Muscle of back (tissue), 11 donors: Measurements from ENCODE around the gene KIT. TPM values are rescaled to one million over a fixed set of nuclear protein-coding genes. Genes with fewer than 3 reads are reported as not detected.

Source experiments
- DNase-seq, 3 donors: peaks; one replicate each; pipeline versions ENCODE4 v3.0.0 to v3.0.0-alpha.2; 2013
- polyA plus RNA-seq, 10 donors: library from polyadenylated mRNA; unstranded; fragments of 120-200 nt; gene quantifications; one replicate each; pipeline ENCODE4 v1.2.1, GENCODE V29; 2013; ENCODE audit not compliant: insufficient read length in 10 of 10

Gene KIT
- polyA plus RNA-seq, 10 donors: 7.1 to 13.7 (median 11.7) TPM

- DNase-seq: peak in 1 of 3 donors; percentile 8
Observed at GRCh38 chr4:54742636-54743399, 85.1 kb downstream of the KIT start.

- no peak for DNase-seq
Observed at GRCh38 chr4:54743562-54743961, 85.8 kb downstream of the KIT start.

- DNase-seq: no peak
Observed at GRCh38 chr4:54744487-54744886, 86.7 kb downstream of the KIT start.

- DNase-seq: no peak
Observed at GRCh38 chr4:54745031-54745770, 87.4 kb downstream of the KIT start.

- DNase-seq: no peak
Observed at GRCh38 chr4:54746218-54746617, 88.5 kb downstream of the KIT start.

GRCh38 chr4:54750341-54750740 lies 92.6 kb downstream of the KIT start:
- DNase-seq: no peak

- DNase-seq: no peak
Observed at GRCh38 chr4:54754394-54754793, 96.6 kb downstream of the KIT start.

GRCh38 chr4:54764476-54764875 lies 106.7 kb downstream of the KIT start:
- DNase-seq: peak in 1 of 3 donors; percentile 25

GRCh38 chr4:54767376-54767775 lies 109.6 kb downstream of the KIT start:
- peak in 1 of 3 donors; percentile 29 for DNase-seq

- DNase-seq: no peak
Observed at GRCh38 chr4:54773022-54773421, 115.3 kb downstream of the KIT start.

GRCh38 chr4:54779036-54779435 lies 121.3 kb downstream of the KIT start:
- peak; percentile 69 to 89 (median 78) for DNase-seq

GRCh38 chr4:54779476-54780148 lies 121.9 kb downstream of the KIT start:
- peak in 2 of 3 donors; percentile 30 to 65 for DNase-seq

GRCh38 chr4:54780149-54780495 lies 122.4 kb downstream of the KIT start:
- DNase-seq: no peak

GRCh38 chr4:54781756-54782155 lies 124.0 kb downstream of the KIT start:
- DNase-seq: peak; percentile 51 to 88 (median 66)

GRCh38 chr4:54783402-54784110 lies 125.8 kb downstream of the KIT start:
- DNase-seq: no peak

- peak; percentile 96 to 98 (median 96) for DNase-seq
Observed at GRCh38 chr4:54784161-54784671, 126.5 kb downstream of the KIT start.
